Neuronal stem cell (in vitro differentiated cells): ENCODE data around the gene GOSR2.
"Not testable (repeated sequence)": the region's sequence is repeated elsewhere in the genome, so short reads cannot be mapped to it uniquely, and the experiment has no call there.

Source experiments
- DNase-seq: peaks from one replicate; pipeline ENCODE4 v3.0.0-alpha.2; 2013; ENCODE audit warnings: low spot score
- H2AFZ ChIP-seq: one replicate; pipeline ENCODE4 v1.6.1; 2013; ENCODE audit warnings: mild to moderate bottlenecking, low read length, inconsistent platforms
- H2AK5ac ChIP-seq: 2 replicates; pipeline ENCODE4 v1.6.1; 2013; ENCODE audit warnings: low read depth, mild to moderate bottlenecking, inconsistent platforms, low read length, moderate library complexity, mixed read lengths
- H2BK120ac ChIP-seq: 2 replicates; pipeline ENCODE4 v1.6.1; 2013; ENCODE audit warnings: low read depth, mild to moderate bottlenecking, inconsistent platforms, low read length, moderate library complexity, mixed read lengths
- H2BK12ac ChIP-seq: one replicate; pipeline ENCODE4 v1.6.1; 2013; ENCODE audit warnings: low read length, inconsistent platforms
- H2BK15ac ChIP-seq: 2 replicates; pipeline ENCODE4 v1.6.1; 2013; ENCODE audit warnings: mild to moderate bottlenecking, low read length, inconsistent platforms, mixed read lengths
- H2BK5ac ChIP-seq: one replicate; pipeline ENCODE4 v1.6.1; 2013; ENCODE audit warnings: inconsistent platforms, mild to moderate bottlenecking, low read length, moderate library complexity
- H3K14ac ChIP-seq: one replicate; pipeline ENCODE4 v1.6.1; 2013; ENCODE audit warnings: low read length, inconsistent platforms
- H3K18ac ChIP-seq: 2 replicates; pipeline ENCODE4 v1.6.1; 2013; ENCODE audit warnings: low read length, inconsistent platforms
- H3K23ac ChIP-seq: 2 replicates; pipeline ENCODE4 v1.6.1; 2013; ENCODE audit warnings: low read depth, mild to moderate bottlenecking, mixed read lengths, low read length, inconsistent platforms; ENCODE audit not compliant: poor library complexity
- H3K27ac ChIP-seq: replicated peaks from 3 replicates; pipeline ENCODE4 v1.5.1; 2013; ENCODE audit warnings: low read length, inconsistent platforms
- H3K27me3 ChIP-seq, 3 experiments: 2 replicates each; pipeline ENCODE4 v1.6.1; 2013; ENCODE audit warnings: low read length in 3 of 3, mild to moderate bottlenecking in 2 of 3, inconsistent platforms in 1 of 3, low read depth in 1 of 3, mixed read lengths in 1 of 3, moderate library complexity in 1 of 3; ENCODE audit not compliant: control insufficient read depth in 3 of 3, insufficient read depth in 3 of 3
- H3K36me3 ChIP-seq, 2 donors: replicated peaks in 1 of 2; 2 replicates each; pipeline ENCODE4 v1.6.1; 2013; ENCODE audit warnings: low read length in 2 of 2; ENCODE audit not compliant: control insufficient read depth in 2 of 2, insufficient read depth in 2 of 2
- H3K4ac ChIP-seq: 2 replicates; pipeline ENCODE4 v1.6.1; 2013; ENCODE audit warnings: inconsistent platforms, mild to moderate bottlenecking, low read length, moderate library complexity
- H3K4me1 ChIP-seq, 2 donors: 1 replicate in 1 of 2; 2 replicates in 1 of 2; pipeline ENCODE4 v1.6.1; 2013; ENCODE audit warnings: low read length in 2 of 2, low read depth in 1 of 2; ENCODE audit not compliant: control insufficient read depth in 2 of 2, insufficient read depth in 1 of 2
- H3K4me2 ChIP-seq: one replicate; pipeline ENCODE4 v1.6.1; 2013; ENCODE audit warnings: mild to moderate bottlenecking, low read length, inconsistent platforms; ENCODE audit not compliant: insufficient read depth, poor library complexity, severe bottlenecking
- H3K4me3 ChIP-seq, 2 donors: 2 replicates each; pipeline ENCODE4 v1.5.1; 2013; ENCODE audit warnings: low read length in 2 of 2, mild to moderate bottlenecking in 2 of 2, inconsistent platforms in 1 of 2, moderate library complexity in 1 of 2
- H3K79me1 ChIP-seq: one replicate; pipeline ENCODE4 v1.6.1; 2013; ENCODE audit warnings: low read depth, mild to moderate bottlenecking, inconsistent platforms, low read length, moderate library complexity
- H3K9ac ChIP-seq: one replicate; pipeline ENCODE4 v1.6.1; 2013; ENCODE audit warnings: mild to moderate bottlenecking, low read depth, low read length, inconsistent platforms; ENCODE audit not compliant: poor library complexity
- H3K9me3 ChIP-seq, 2 donors: replicated peaks in 1 of 2; 2 replicates each; pipeline versions ENCODE3 to v1.6.1; 2013; ENCODE audit warnings: low read length in 2 of 2, mild to moderate bottlenecking in 2 of 2, inconsistent platforms in 1 of 2, low read depth in 1 of 2, mixed read lengths in 1 of 2, moderate library complexity in 1 of 2; ENCODE audit not compliant: control insufficient read depth in 2 of 2, insufficient read depth in 1 of 2
- H4K8ac ChIP-seq: one replicate; pipeline ENCODE4 v1.6.1; 2013; ENCODE audit warnings: low read depth, mild to moderate bottlenecking, inconsistent platforms, low read length, moderate library complexity
- H4K91ac ChIP-seq: one replicate; pipeline ENCODE4 v1.6.1; 2013; ENCODE audit warnings: low read length, low read depth, mild to moderate bottlenecking, inconsistent platforms; ENCODE audit not compliant: poor library complexity
- WGBS, 2 donors: extraction: QIAGEN DNeasy Blood & Tissue Kit; methylation state at CpG; one replicate each; pipeline ENCODE4 v1.1.7; 2013; ENCODE audit warnings: missing lambda C conversion rate in 2 of 2, mixed read lengths in 1 of 2; ENCODE audit not compliant: insufficient read length in 2 of 2, insufficient replicate concordance in 1 of 2; ENCODE audit errors: extremely low coverage in 2 of 2; 5-methylcytosine and 5-hydroxymethylcytosine counted together

The GOSR2 gene

DNA sequence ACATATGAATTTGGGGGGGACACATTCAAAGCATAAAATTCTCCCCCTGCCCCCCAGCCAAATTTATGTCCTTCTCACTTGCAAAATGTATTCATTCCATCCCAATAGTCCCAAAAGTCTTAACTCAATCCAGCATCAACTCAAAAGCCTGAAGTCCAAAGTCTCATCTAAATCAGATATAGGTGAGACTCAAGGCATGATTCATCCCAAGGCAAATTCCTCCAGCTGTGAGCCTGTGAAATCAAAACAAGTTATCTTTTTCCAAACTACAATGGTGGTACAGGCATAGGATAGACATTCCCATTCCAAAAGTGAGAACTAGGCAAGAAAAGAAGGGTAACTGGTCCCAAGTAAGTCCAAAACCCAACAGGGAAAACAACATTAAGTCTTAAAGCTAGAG, 5.9 kb upstream of the GOSR2 start:
- no peak overlapping the region for H3K4me2 ChIP-seq
- no peak for DNase-seq
- no peak overlapping the region for H2AK5ac ChIP-seq
- no peak overlapping the region for H3K23ac ChIP-seq
- H3K9me3 ChIP-seq, result peaks cover 0 to 2% of the 10 kb centered on the region in 2 donors
- no peak overlapping the region for H2BK12ac ChIP-seq
- H4K91ac ChIP-seq, result no peak overlapping the region
- no peak overlapping the region for H4K8ac ChIP-seq
- H2BK120ac ChIP-seq, result no peak overlapping the region
- no peak overlapping the region for H3K27ac ChIP-seq
- no peaks in the 10 kb centered on the region for H3K36me3 ChIP-seq
- H3K14ac ChIP-seq, result no peak overlapping the region
- no peaks in the 10 kb centered on the region for H3K79me1 ChIP-seq
- no peak overlapping the region for H2AFZ ChIP-seq
- H3K9ac ChIP-seq, result no peak overlapping the region
- H3K4me1 ChIP-seq, result peaks cover 0 to 5% of the 10 kb centered on the region in 2 donors
- no peak overlapping the region for H2BK5ac ChIP-seq
- no peak overlapping the region for H3K4me3 ChIP-seq
- H2BK15ac ChIP-seq, result no peak overlapping the region
- H3K18ac ChIP-seq, result no peak overlapping the region
- H3K27me3 ChIP-seq, result peaks cover 0 to 3% (median 2%) of the 10 kb centered on the region in 3 experiments
- no peak overlapping the region for H3K4ac ChIP-seq

DNA sequence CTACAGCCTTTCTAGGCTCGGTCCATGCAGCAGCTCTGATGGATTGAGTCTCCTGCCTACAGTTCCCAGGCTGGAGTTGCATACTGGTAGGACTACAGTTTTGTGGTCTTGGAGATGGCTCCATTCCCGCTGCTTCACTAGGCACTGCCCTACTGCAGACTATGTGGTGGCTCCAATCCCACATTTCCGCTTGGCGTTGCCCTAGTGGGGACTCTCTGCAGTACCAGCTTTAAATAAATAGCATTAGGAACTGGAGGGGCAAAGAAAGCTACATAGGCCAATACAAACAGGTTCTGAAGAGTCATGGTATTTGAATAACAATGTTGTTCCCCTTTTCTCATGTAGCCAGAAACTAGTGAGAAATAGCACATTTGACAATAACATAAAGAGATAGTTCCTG, 5.4 kb upstream of the GOSR2 start:
- Histone ChIP-seq H3K4me2 (no peak overlapping the region), H2BK120ac (no peak overlapping the region), H2BK5ac (no peak overlapping the region), H4K8ac (no peak overlapping the region), H3K4me3 (no peak overlapping the region), H3K36me3 (no peaks in the 10 kb centered on the region), H3K9me3 (peaks cover 0 to 2% of the 10 kb centered on the region in 2 donors), H2BK12ac (no peak overlapping the region), H3K4ac (no peak overlapping the region), H4K91ac (no peak overlapping the region), H3K9ac (no peak overlapping the region), H2AFZ (no peak overlapping the region), H3K79me1 (no peaks in the 10 kb centered on the region), H3K4me1 (peaks cover 0 to 2% of the 10 kb centered on the region in 2 donors), H3K27ac (no peak overlapping the region), H3K18ac (no peak overlapping the region), H3K27me3 (peaks cover 0 to 3% (median 2%) of the 10 kb centered on the region in 3 experiments), H3K23ac (no peak overlapping the region), H2AK5ac (no peak overlapping the region), H3K14ac (no peak overlapping the region), H2BK15ac (no peak overlapping the region)
- DNase-seq, result no peak
- no CpG with 5 or more reads among the region's 4 CpGs for WGBS, 2 donors

DNA sequence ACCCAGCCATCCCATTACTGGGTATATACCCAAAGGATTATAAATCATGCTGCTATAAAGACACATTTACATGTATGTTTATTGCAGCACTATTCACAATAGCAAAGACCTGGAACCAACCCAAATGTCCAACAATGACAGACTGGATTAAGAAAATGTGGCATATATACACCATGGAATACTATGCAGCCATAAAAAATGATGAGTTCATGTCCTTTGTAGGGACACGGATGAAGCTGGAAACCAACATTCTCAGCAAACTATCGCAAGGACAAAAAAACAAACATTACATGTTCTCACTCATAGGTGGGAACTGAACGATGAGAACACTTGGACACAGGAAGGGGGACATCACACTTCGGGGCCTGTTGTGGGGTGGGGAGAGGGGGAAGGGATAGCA, 998 bp upstream of the GOSR2 start:
- H2BK120ac ChIP-seq, H4K8ac ChIP-seq, H2BK15ac ChIP-seq, H2AK5ac ChIP-seq, H3K4me1 ChIP-seq, H2BK12ac ChIP-seq, H3K9ac ChIP-seq, H4K91ac ChIP-seq, H3K79me1 ChIP-seq, H3K14ac ChIP-seq, H3K9me3 ChIP-seq, H3K4ac ChIP-seq, DNase-seq, H3K27me3 ChIP-seq, H2BK5ac ChIP-seq, H3K4me2 ChIP-seq, H3K27ac ChIP-seq, H3K36me3 ChIP-seq, H2AFZ ChIP-seq, H3K23ac ChIP-seq, H3K18ac ChIP-seq: not testable (repeated sequence)
- no CpG with 5 or more reads among the region's 4 CpGs for WGBS, 2 donors
- peak overlapping the region in 1 of 2 donors; percentile 76 for H3K4me3 ChIP-seq

DNA sequence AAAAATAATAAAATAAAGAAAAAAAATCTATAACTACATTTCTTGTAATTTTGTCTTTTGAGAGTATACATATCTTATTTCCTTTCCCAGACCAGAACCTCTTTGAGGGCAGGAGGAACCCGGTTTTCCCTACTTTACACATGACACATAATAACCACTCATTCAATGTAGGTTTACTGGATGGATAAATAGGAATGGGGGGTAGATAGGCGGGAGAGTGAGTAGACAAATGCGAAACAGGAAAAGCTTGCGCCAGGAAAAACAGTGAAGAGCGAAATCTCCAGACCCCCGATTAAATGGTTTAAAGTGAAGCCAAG, 515 bp upstream of the GOSR2 start:
- peak overlapping the region; percentile 92 for H2AFZ ChIP-seq
- peak overlapping the region; percentile 68 for H3K4me2 ChIP-seq
- no peaks in the 10 kb centered on the region for H3K79me1 ChIP-seq
- peak overlapping the region; percentile 84 for H3K27ac ChIP-seq
- peaks cover 0 to 6% of the 10 kb centered on the region in 2 donors for H3K4me1 ChIP-seq
- peak overlapping the region; percentile 87 for H3K18ac ChIP-seq
- H3K27me3 ChIP-seq, result no peaks in the 10 kb centered on the region
- H4K91ac ChIP-seq, result no peak overlapping the region
- H3K4me3 ChIP-seq, result peak overlapping the region; percentile 76 to 93
- H3K36me3 ChIP-seq, result peaks cover 0 to 10% of the 10 kb centered on the region in 2 donors
- no peak overlapping the region for H4K8ac ChIP-seq
- H3K9ac ChIP-seq, result no peak overlapping the region
- H3K4ac ChIP-seq, result no peak overlapping the region
- peak overlapping the region; percentile 76 for H3K23ac ChIP-seq
- no peak for DNase-seq
- peak overlapping the region; percentile 95 for H2BK5ac ChIP-seq
- no peak overlapping the region for H2BK120ac ChIP-seq
- no CpG with 5 or more reads among the region's 6 CpGs for WGBS, 2 donors
- H2BK15ac ChIP-seq, result no peak overlapping the region
- H3K9me3 ChIP-seq, result no peaks in the 10 kb centered on the region
- no peak overlapping the region for H3K14ac ChIP-seq
- H2BK12ac ChIP-seq, result no peak overlapping the region
- no peak overlapping the region for H2AK5ac ChIP-seq
